Activated CD4-positive, alpha-beta memory T cell treated with anti-CD3 and anti-CD28 coated beads for 36 hours (primary cell): ENCODE measurements around the gene SLC39A6. TPM values are rescaled to one million over a fixed set of nuclear protein-coding genes. Genes with fewer than 3 reads are reported as not detected.

ENCODE experiments used
- CTCF ChIA-PET: fragments of 350-600 bp; sonication (Branson Sonifier 250); formaldehyde crosslinking; loops from one replicate; lab custom pipeline; 2021; ENCODE audit warnings: antibody characterized with exemption, inconsistent platforms; lab: Charles Lee
- POLR2A ChIA-PET: fragments of 350-600 bp; sonication (Branson Sonifier 250); formaldehyde crosslinking; loops from one replicate; lab custom pipeline; 2021; ENCODE audit warnings: antibody characterized with exemption; lab: Charles Lee
- DNase-seq: peaks from one replicate; pipeline ENCODE4 v3.0.0-alpha.2; 2020
- H3K27ac Mint-ChIP-seq: one replicate; pipeline ENCODE4 v1.8.0; 2021; ENCODE audit warnings: mixed read lengths
- H3K27me3 Mint-ChIP-seq: one replicate; pipeline ENCODE4 v1.8.0; 2021; ENCODE audit warnings: mixed read lengths
- H3K36me3 Mint-ChIP-seq: one replicate; pipeline ENCODE4 v1.8.0; 2021; ENCODE audit warnings: mixed read lengths
- H3K4me1 Mint-ChIP-seq: one replicate; pipeline ENCODE4 v1.8.0; 2021; ENCODE audit warnings: low read depth, mixed read lengths
- H3K4me3 Mint-ChIP-seq: one replicate; pipeline ENCODE4 v1.8.0; 2021; ENCODE audit warnings: mild to moderate bottlenecking, mixed read lengths
- H3K9me3 Mint-ChIP-seq: one replicate; pipeline ENCODE4 v1.8.0; 2021; ENCODE audit warnings: mixed read lengths
- intact Hi-C: fragments of 100-400 bp; cut with micrococcal nuclease; formaldehyde crosslinking; loops from one replicate; pipeline ENCODE4 v1.15.1; 2023
- total RNA-seq, 2 experiments: library from RNA; stranded (reverse); gene quantifications; one replicate each; pipeline ENCODE4 v1.2.3, GENCODE V29; 2021

SLC39A6 gene
- total RNA-seq, 2 experiments from 2014 or later, result 23.7 to 24.3 TPM

- H3K27ac Mint-ChIP-seq, result peak overlapping the region; percentile 0
- H3K27me3 Mint-ChIP-seq, result no peaks in the 10 kb centered on the region
- no peaks in the 10 kb centered on the region for H3K9me3 Mint-ChIP-seq
- peaks cover 34% of the 10 kb centered on the region for H3K4me1 Mint-ChIP-seq
- intact Hi-C loops, result no loop called here
- no peak for DNase-seq
- H3K36me3 Mint-ChIP-seq, result peaks cover 62% of the 10 kb centered on the region
- ChIA-PET POLR2A (no interaction called here), CTCF (interaction anchor here (1.1 kb wide), 1 partner anchor 62 kb away, joined by 3 read pairs; no protein-coding TSS in a partner anchor)
- no peak overlapping the region for H3K4me3 Mint-ChIP-seq
Measured at GRCh38 chr18:36157441-36157840, 28.3 kb upstream of the SLC39A6 start.

GRCh38 chr18:36155851-36156757 lies 27.0 kb upstream of the SLC39A6 start:
- H3K36me3 Mint-ChIP-seq, result peaks cover 53% of the 10 kb centered on the region
- peaks cover 25% of the 10 kb centered on the region for H3K4me1 Mint-ChIP-seq
- no peaks in the 10 kb centered on the region for H3K9me3 Mint-ChIP-seq
- H3K27ac Mint-ChIP-seq, result no peak overlapping the region
- ChIA-PET POLR2A (interaction anchor here (0.6 kb wide), 1 partner anchor 133 kb away, joined by 3 read pairs; no protein-coding TSS in a partner anchor), CTCF (no interaction called here)
- H3K27me3 Mint-ChIP-seq, result no peaks in the 10 kb centered on the region
- H3K4me3 Mint-ChIP-seq, result no peak overlapping the region
- DNase-seq, result no peak
- intact Hi-C loops, result no loop called here

- CTCF ChIA-PET, result no interaction called here
Measured at GRCh38 chr18:36153771-36154170, 24.6 kb upstream of the SLC39A6 start.

GRCh38 chr18:36153203-36153602 lies 24.1 kb upstream of the SLC39A6 start:
- DNase-seq, result no peak
- H3K27me3 Mint-ChIP-seq, result no peaks in the 10 kb centered on the region
- H3K27ac Mint-ChIP-seq, result no peak overlapping the region
- peaks cover 10% of the 10 kb centered on the region for H3K4me1 Mint-ChIP-seq
- ChIA-PET POLR2A (no interaction called here), CTCF (no interaction called here)
- H3K4me3 Mint-ChIP-seq, result no peak overlapping the region
- no peaks in the 10 kb centered on the region for H3K9me3 Mint-ChIP-seq
- peaks cover 50% of the 10 kb centered on the region for H3K36me3 Mint-ChIP-seq
- intact Hi-C loops, result no loop called here

More at GRCh38 chr18:36153771-36154170, 24.6 kb upstream of the SLC39A6 start:
- intact Hi-C loops, result no loop called here
- H3K36me3 Mint-ChIP-seq, result peaks cover 50% of the 10 kb centered on the region
- H3K4me3 Mint-ChIP-seq, result no peak overlapping the region
- no peak for DNase-seq
- H3K9me3 Mint-ChIP-seq, result no peaks in the 10 kb centered on the region
- POLR2A ChIA-PET, result no interaction called here
- peaks cover 13% of the 10 kb centered on the region for H3K4me1 Mint-ChIP-seq
- H3K27ac Mint-ChIP-seq, result no peak overlapping the region
- no peaks in the 10 kb centered on the region for H3K27me3 Mint-ChIP-seq

GRCh38 chr18:36152781-36153180 lies 23.6 kb upstream of the SLC39A6 start:
- Mint-ChIP-seq H3K36me3 (peaks cover 50% of the 10 kb centered on the region), H3K4me1 (peaks cover 7% of the 10 kb centered on the region), H3K27me3 (no peaks in the 10 kb centered on the region), H3K9me3 (no peaks in the 10 kb centered on the region), H3K27ac (no peak overlapping the region), H3K4me3 (no peak overlapping the region)
- POLR2A ChIA-PET, result no interaction called here
- DNase-seq, result no peak
- intact Hi-C loops, result no loop called here
- CTCF ChIA-PET, result no interaction called here

GRCh38 chr18:36149514-36150289 lies 20.6 kb upstream of the SLC39A6 start:
- Mint-ChIP-seq H3K9me3 (no peaks in the 10 kb centered on the region), H3K36me3 (peaks cover 50% of the 10 kb centered on the region), H3K4me1 (no peaks in the 10 kb centered on the region), H3K27ac (no peak overlapping the region), H3K4me3 (no peak overlapping the region), H3K27me3 (no peaks in the 10 kb centered on the region)
- ChIA-PET POLR2A (no interaction called here), CTCF (interaction anchor here (0.8 kb wide), 1 partner anchor 132 kb away, joined by 3 read pairs; no protein-coding TSS in a partner anchor)
- intact Hi-C loops, result no loop called here
- DNase-seq, result no peak

- no peak for DNase-seq
- ChIA-PET POLR2A (interaction anchor here (1.0 kb wide), 1 partner anchor 14 kb away, joined by 3 read pairs; the partner anchor contains the start of gene SLC39A6), CTCF (no interaction called here)
- H3K36me3 Mint-ChIP-seq, result peaks cover 46% of the 10 kb centered on the region
- no peaks in the 10 kb centered on the region for H3K9me3 Mint-ChIP-seq
- no peak overlapping the region for H3K27ac Mint-ChIP-seq
- no peak overlapping the region for H3K4me3 Mint-ChIP-seq
- H3K27me3 Mint-ChIP-seq, result no peaks in the 10 kb centered on the region
- intact Hi-C loops, result loop anchor here (2.0 kb wide), 1 partner anchor 17 kb away; no protein-coding TSS in a partner anchor
- peaks cover 5% of the 10 kb centered on the region for H3K4me1 Mint-ChIP-seq
Measured at GRCh38 chr18:36143391-36143790, 14.3 kb upstream of the SLC39A6 start.

GRCh38 chr18:36142751-36143150 lies 13.6 kb upstream of the SLC39A6 start:
- Mint-ChIP-seq H3K36me3 (peaks cover 48% of the 10 kb centered on the region), H3K4me1 (peaks cover 5% of the 10 kb centered on the region), H3K27ac (no peak overlapping the region), H3K27me3 (no peaks in the 10 kb centered on the region), H3K4me3 (no peak overlapping the region), H3K9me3 (no peaks in the 10 kb centered on the region)
- ChIA-PET CTCF (no interaction called here), POLR2A (interaction anchor here (1.0 kb wide), 1 partner anchor 14 kb away, joined by 3 read pairs; the partner anchor contains the start of gene SLC39A6)
- no peak for DNase-seq
- intact Hi-C loops, result loop anchor here (1.0 to 2.0 kb wide), 2 partner anchors 13 to 18 kb away; partner anchors contain the start of genes ELP2 and SLC39A6

GRCh38 chr18:36141576-36141975 lies 12.4 kb upstream of the SLC39A6 start:
- ChIA-PET CTCF (interaction anchor here (1.4 kb wide), 1 partner anchor 143 kb away, joined by 3 read pairs; no protein-coding TSS in a partner anchor), POLR2A (no interaction called here)
- no peak overlapping the region for H3K4me3 Mint-ChIP-seq
- H3K27me3 Mint-ChIP-seq, result no peaks in the 10 kb centered on the region
- peaks cover 51% of the 10 kb centered on the region for H3K36me3 Mint-ChIP-seq
- intact Hi-C loops, result no loop called here
- no peak for DNase-seq
- no peak overlapping the region for H3K27ac Mint-ChIP-seq
- peaks cover 6% of the 10 kb centered on the region for H3K4me1 Mint-ChIP-seq
- no peaks in the 10 kb centered on the region for H3K9me3 Mint-ChIP-seq

GRCh38 chr18:36139245-36139644 lies 10.1 kb upstream of the SLC39A6 start:
- Mint-ChIP-seq H3K36me3 (peaks cover 41% of the 10 kb centered on the region), H3K27ac (no peak overlapping the region), H3K4me1 (peaks cover 15% of the 10 kb centered on the region), H3K9me3 (no peaks in the 10 kb centered on the region), H3K27me3 (no peaks in the 10 kb centered on the region), H3K4me3 (no peak overlapping the region)
- DNase-seq, result no peak
- intact Hi-C loops, result no loop called here
- CTCF ChIA-PET, result interaction anchor here (0.7 kb wide), 2 partner anchors 121 to 1188 kb away, joined by 3 read pairs; no protein-coding TSS in a partner anchor
- POLR2A ChIA-PET, result no interaction called here

GRCh38 chr18:36135264-36135663 lies 6.1 kb upstream of the SLC39A6 start:
- ChIA-PET POLR2A (no interaction called here), CTCF (no interaction called here)
- no peak overlapping the region for H3K4me3 Mint-ChIP-seq
- no peak for DNase-seq
- no peaks in the 10 kb centered on the region for H3K9me3 Mint-ChIP-seq
- peaks cover 36% of the 10 kb centered on the region for H3K4me1 Mint-ChIP-seq
- H3K36me3 Mint-ChIP-seq, result peaks cover 32% of the 10 kb centered on the region
- intact Hi-C loops, result no loop called here
- no peak overlapping the region for H3K27ac Mint-ChIP-seq
- no peaks in the 10 kb centered on the region for H3K27me3 Mint-ChIP-seq

- H3K36me3 Mint-ChIP-seq, result peaks cover 19% of the 10 kb centered on the region
- intact Hi-C loops, result no loop called here
- no peak overlapping the region for H3K4me3 Mint-ChIP-seq
- DNase-seq, result no peak
- ChIA-PET CTCF (interaction anchor here (0.6 to 2.3 kb wide), 2 partner anchors 115 to 152 kb away, joined by 3 to 6 read pairs; no protein-coding TSS in a partner anchor), POLR2A (no interaction called here)
- peaks cover 44% of the 10 kb centered on the region for H3K4me1 Mint-ChIP-seq
- no peaks in the 10 kb centered on the region for H3K9me3 Mint-ChIP-seq
- H3K27me3 Mint-ChIP-seq, result no peaks in the 10 kb centered on the region
- H3K27ac Mint-ChIP-seq, result no peak overlapping the region
Measured at GRCh38 chr18:36132756-36133155, 3.6 kb upstream of the SLC39A6 start.
